Measurements from ENCODE around the gene PC. TPM values are rescaled to one million over a fixed set of nuclear protein-coding genes. Genes with fewer than 3 reads are reported as not detected.

PC gene
- total and polyA plus RNA-seq, 2 donors (not counting 3 experiments of a cell fraction or from before 2014, with no cell fraction given), result 5.5 to 17.5 TPM

GRCh38 chr11:66868726-66869566, 89.2 kb downstream of the PC start:
- ChIA-PET POLR2A (no interaction called here), CTCF (no interaction called here)
- FAIRE-seq (no peak), DNase-seq (ENCODE audit: low read depth, low spot score) (no peak)
- Histone ChIP-seq H3K27ac (ENCODE audit: insufficient read depth, low read depth, low read length) (no peak overlapping the region), H4K20me1 (replicated peaks; ENCODE audit: control insufficient read depth, extremely low read depth, insufficient read depth, low read length) (no peaks in the 10 kb centered on the region), H3K4me3 (replicated peaks in 1 of 3; ENCODE audit: insufficient read depth in 1 of 3, low read depth in 1 of 3, low read length in 3 of 3) (no peak overlapping the region), H2AFZ (ENCODE audit: low read depth, low read length) (no peak overlapping the region), H3K4me2 (ENCODE audit: insufficient read depth, low read length) (no peak overlapping the region), H3K27me3 (ENCODE audit: control insufficient read depth in 2 of 2, insufficient read depth in 2 of 2, low read length in 2 of 2) (no peaks in the 10 kb centered on the region), H3K9me3 (replicated peaks; ENCODE audit: control insufficient read depth, insufficient read depth, low read length) (no peaks in the 10 kb centered on the region), H3K36me3 (ENCODE audit: control insufficient read depth in 2 of 2, extremely low read depth in 1 of 2, insufficient read depth in 2 of 2, low read length in 2 of 2) (no peaks in the 10 kb centered on the region), H3K4me1 (ENCODE audit: control insufficient read depth, extremely low read depth, insufficient read depth, low read length) (no peaks in the 10 kb centered on the region), H3K79me2 (ENCODE audit: control insufficient read depth, insufficient read depth, low read length) (no peaks in the 10 kb centered on the region), H3K9me1 (replicated peaks; ENCODE audit: control insufficient read depth, extremely low read depth, insufficient read depth, low read length) (no peaks in the 10 kb centered on the region), H3K9ac (replicated peaks; ENCODE audit: extremely low read depth, insufficient read depth, low read length) (no peak overlapping the region)
- intact Hi-C loops (cut with micrococcal nuclease) (no loop called here), dilution Hi-C loops (cut with MboI; ENCODE audit: extremely low pct_ligation_motif_present, low sequenced_read_pairs) (no loop called here)
- no TSS peak for BruUV-seq (replicated peaks)
- TF ChIP-seq POLR2A (IDR thresholded peaks at IDR 0.05; ENCODE audit: low read depth, low read length) (no peak), CTCF (IDR thresholded peaks at IDR 0.05; ENCODE audit: extremely low read depth in 1 of 2, insufficient read depth in 1 of 2, low read depth in 1 of 2, low read length in 2 of 2) (no peak)

- H3K79me2 ChIP-seq (ENCODE audit: control insufficient read depth, insufficient read depth, low read length), result no peaks in the 10 kb centered on the region
- FAIRE-seq (no peak), DNase-seq (ENCODE audit: low read depth, low spot score) (no peak)
- BruUV-seq (replicated peaks), result no TSS peak
- H3K27ac ChIP-seq (ENCODE audit: insufficient read depth, low read depth, low read length), result no peak overlapping the region
- ChIA-PET POLR2A (no interaction called here), CTCF (interaction anchor here (1.0 to 2.3 kb wide), 3 partner anchors 13 to 108 kb away, joined by 3 to 7 read pairs (median 3); partner anchors contain the start of gene PC)
- no peak overlapping the region for H3K9ac ChIP-seq (replicated peaks; ENCODE audit: extremely low read depth, insufficient read depth, low read length)
- no peaks in the 10 kb centered on the region for H4K20me1 ChIP-seq (replicated peaks; ENCODE audit: control insufficient read depth, extremely low read depth, insufficient read depth, low read length)
- no peak overlapping the region for H3K4me3 ChIP-seq (replicated peaks in 1 of 3; ENCODE audit: insufficient read depth in 1 of 3, low read depth in 1 of 3, low read length in 3 of 3)
- H3K36me3 ChIP-seq (ENCODE audit: control insufficient read depth in 2 of 2, extremely low read depth in 1 of 2, insufficient read depth in 2 of 2, low read length in 2 of 2), result no peaks in the 10 kb centered on the region
- H3K9me1 ChIP-seq (replicated peaks; ENCODE audit: control insufficient read depth, extremely low read depth, insufficient read depth, low read length), result no peaks in the 10 kb centered on the region
- H3K27me3 ChIP-seq (ENCODE audit: control insufficient read depth in 2 of 2, insufficient read depth in 2 of 2, low read length in 2 of 2), result no peaks in the 10 kb centered on the region
- intact Hi-C loops (cut with micrococcal nuclease), result no loop called here
- H2AFZ ChIP-seq (ENCODE audit: low read depth, low read length), result no peak overlapping the region
- TF ChIP-seq GATA2 (IDR thresholded peaks at IDR 0.05; ENCODE audit: insufficient read depth, insufficient read length, low read depth, low read length), result no peak
- TF ChIP-seq POLR2AphosphoS5 (IDR thresholded peaks at IDR 0.05; ENCODE audit: insufficient read depth, low read depth, low read length), result no peak
- no peak for TF ChIP-seq JUN (IDR thresholded peaks at IDR 0.05; ENCODE audit: borderline replicate concordance, insufficient read depth, insufficient read length, low read depth)
- no peak for TF ChIP-seq MAX (IDR thresholded peaks at IDR 0.05; ENCODE audit: insufficient read depth, insufficient read length)
- no peak for TF ChIP-seq FOS (IDR thresholded peaks at IDR 0.05; ENCODE audit: borderline replicate concordance, insufficient read depth, low read length)
- no peak for TF ChIP-seq POLR2A (IDR thresholded peaks at IDR 0.05; ENCODE audit: low read depth, low read length)
- no peak for TF ChIP-seq EZH2 (IDR thresholded peaks at IDR 0.05; ENCODE audit: borderline replicate concordance, low read depth, low read length, severe bottlenecking)
- no peak for TF ChIP-seq CTCF (IDR thresholded peaks at IDR 0.05; ENCODE audit: extremely low read depth in 1 of 2, insufficient read depth in 1 of 2, low read depth in 1 of 2, low read length in 2 of 2)
- no peak for TF ChIP-seq MYC (IDR thresholded peaks at IDR 0.05; ENCODE audit: low read depth, low read length)
- no peaks in the 10 kb centered on the region for H3K4me1 ChIP-seq (ENCODE audit: control insufficient read depth, extremely low read depth, insufficient read depth, low read length)
- dilution Hi-C loops (cut with MboI; ENCODE audit: extremely low pct_ligation_motif_present, low sequenced_read_pairs), result no loop called here
- no peak overlapping the region for H3K4me2 ChIP-seq (ENCODE audit: insufficient read depth, low read length)
- H3K9me3 ChIP-seq (replicated peaks; ENCODE audit: control insufficient read depth, insufficient read depth, low read length), result no peaks in the 10 kb centered on the region
These were observed 90.0 kb downstream of the PC start for GRCh38 chr11:66868082-66868725.

All from endothelial cell of umbilical vein (primary cell).